K562 (cell line): Measurements from ENCODE around the gene CHN1. TPM values are rescaled to one million over a fixed set of nuclear protein-coding genes. Genes with fewer than 3 reads are reported as not detected.

Experiments used
- ATAC-seq: fragments of 200-7000 bp; cut with Tn5 transposase; 3 replicates; pipeline ENCODE4 v1.9.1; 2020; ENCODE audit warnings: moderate library complexity
- BruUV-seq: library from RNA; stranded (reverse); fragments of 400-500 nt; replicated peaks from 2 replicates; lab custom pipeline; 2021; lab: Mats Ljungman, UMichigan
- CTCF ChIA-PET: fragments of 300-600 bp; formaldehyde crosslinking; extraction: SDS; loops from one replicate; lab custom pipeline; 2021; ENCODE audit warnings: low intra/inter-chr PET ratio; lab: Yijun Ruan, JAX
- POLR2A ChIA-PET: fragments of 300-600, 350-650 bp; sonication (Branson Sonifier 250); formaldehyde crosslinking; extraction: SDS; loops from one replicate; lab custom pipeline; 2021; ENCODE audit warnings: antibody characterized with exemption, inconsistent platforms; lab: Yijun Ruan, JAX
- DNase-seq, 4 experiments: peaks; one replicate each; pipeline versions ENCODE4 v3.0.0 to v3.0.0-alpha.2; 2011 to 2018; ENCODE audit warnings: low spot score in 3 of 4, mixed read lengths in 3 of 4; ENCODE audit errors: extremely low read depth in 1 of 4
- FAIRE-seq: peaks from 2 replicates; lab custom pipeline; 2011; peaks lifted over from hg19 to GRCh38; lab: Jason Lieb, UNC
- H2AFZ ChIP-seq: 2 replicates; pipeline ENCODE4 v1.6.0; 2011; ENCODE audit warnings: low read depth, low read length, control low read depth, inconsistent platforms
- H3K27ac ChIP-seq: fragments of 200-600 bp; 3 replicates; pipeline ENCODE4 v1.8.0; 2011; ENCODE audit warnings: low read depth, mild to moderate bottlenecking, control low read depth, inconsistent platforms, low read length, moderate library complexity, mixed read lengths; ENCODE audit errors: extremely low read depth
- H3K27me3 ChIP-seq, 2 experiments: fragments of 300-600 bp in 1 of 2; 2 replicates in 1 of 2; 3 replicates in 1 of 2; pipeline versions ENCODE4 v1.6.0 to v1.8.0; 2011; ENCODE audit warnings: inconsistent platforms in 2 of 2, low read length in 2 of 2, mild to moderate bottlenecking in 1 of 2, mixed read lengths in 1 of 2, moderate library complexity in 1 of 2; ENCODE audit not compliant: control insufficient read depth in 2 of 2, insufficient read depth in 2 of 2
- H3K36me3 ChIP-seq: fragments of 300-600 bp; 3 replicates; pipeline ENCODE4 v1.8.0; 2011; ENCODE audit warnings: mild to moderate bottlenecking, low read length, inconsistent platforms; ENCODE audit not compliant: control insufficient read depth, insufficient read depth
- H3K4me1 ChIP-seq, 2 experiments: fragments of 200-600 bp in 1 of 2; replicated peaks in 1 of 2; 2 replicates in 1 of 2; 3 replicates in 1 of 2; pipeline versions ENCODE4 v1.5.1 to v1.8.0; 2011; ENCODE audit warnings: inconsistent platforms in 2 of 2, low read length in 2 of 2, mild to moderate bottlenecking in 1 of 2, mixed read lengths in 1 of 2, moderate library complexity in 1 of 2; ENCODE audit not compliant: control insufficient read depth in 2 of 2, insufficient read depth in 2 of 2
- H3K4me2 ChIP-seq: 2 replicates; pipeline ENCODE4 v1.6.1; 2011; ENCODE audit warnings: low read length, control low read depth, inconsistent platforms, mixed read lengths; ENCODE audit not compliant: insufficient read depth
- H3K4me3 ChIP-seq: fragments of 200-600 bp; sonication (generic), shearing (Covaris generic); 2 replicates; pipeline ENCODE4 v1.5.1; 2016; ENCODE audit warnings: control low read depth, inconsistent platforms
- H3K79me2 ChIP-seq: fragments of 200-600 bp; 3 replicates; pipeline ENCODE4 v1.8.0; 2011; ENCODE audit warnings: low read length, inconsistent platforms; ENCODE audit not compliant: control insufficient read depth, insufficient read depth
- H3K9ac ChIP-seq, 2 experiments: 2 replicates each; pipeline versions ENCODE4 v1.6.0 to v1.6.1; 2011; ENCODE audit warnings: low read depth in 2 of 2, low read length in 2 of 2, control low read depth in 1 of 2, inconsistent platforms in 1 of 2, mild to moderate bottlenecking in 1 of 2, mixed read lengths in 1 of 2; ENCODE audit not compliant: insufficient read depth in 1 of 2
- H3K9me1 ChIP-seq: one replicate; pipeline ENCODE4 v1.6.0; 2011; ENCODE audit warnings: inconsistent platforms, mild to moderate bottlenecking, low read length, moderate library complexity; ENCODE audit not compliant: control insufficient read depth, insufficient read depth
- H3K9me3 ChIP-seq: replicated peaks from 2 replicates; pipeline ENCODE4 v1.5.1; 2011; ENCODE audit warnings: low read depth, low read length, inconsistent platforms; ENCODE audit not compliant: control insufficient read depth, insufficient read depth
- H4K20me1 ChIP-seq: replicated peaks from 2 replicates; pipeline ENCODE4 v1.6.1; 2011; ENCODE audit warnings: low read length, inconsistent platforms, mixed read lengths; ENCODE audit not compliant: control insufficient read depth, insufficient read depth
- BMI1 ChIP-seq: fragments of 150-350 bp; IDR thresholded peaks from 2 replicates; pipeline ENCODE4 v1.6.1; 2014; ENCODE audit warnings: low read length
- CEBPB ChIP-seq: fragments of 450-650 bp; IDR thresholded peaks from 2 replicates; pipeline ENCODE4 v1.6.1; 2016; ENCODE audit warnings: missing genetic modification characterization, missing compliant biosample characterization
- CEBPG ChIP-seq, 3 experiments: fragments of 200-800 bp in 1 of 3; sonication (Bioruptor generic) in 1 of 3; sonication (generic) in 1 of 3; formaldehyde crosslinking in 1 of 3; IDR thresholded peaks in 2 of 3; conservative IDR thresholded peaks in 1 of 3; 2 replicates each; pipeline versions ENCODE4 v1.6.1 to v1.8.0; 2016 to 2022; ENCODE audit warnings: missing compliant biosample characterization in 2 of 3, missing genetic modification characterization in 2 of 3, mild to moderate bottlenecking in 1 of 3, missing genetic modification reagents in 1 of 3
- EHMT2 ChIP-seq: fragments of 450-650 bp; IDR thresholded peaks from 2 replicates; pipeline ENCODE4 v1.6.1; 2018; ENCODE audit warnings: antibody characterized with exemption
- HMGN3 ChIP-seq: IDR thresholded peaks from 2 replicates; pipeline ENCODE4 v1.6.1; 2011; ENCODE audit warnings: borderline replicate concordance, low read depth, mild to moderate bottlenecking, mixed read lengths, low read length; ENCODE audit not compliant: insufficient read length; ENCODE audit errors: extremely low read depth
- TAF7 ChIP-seq: fragments of 450-650 bp; IDR thresholded peaks from 2 replicates; pipeline ENCODE4 v1.6.1; 2016; ENCODE audit warnings: missing genetic modification characterization, missing compliant biosample characterization
- TRIM24 ChIP-seq, 2 experiments: fragments of 450-650 bp; IDR thresholded peaks; 2 replicates each; pipeline ENCODE4 v1.6.1; 2016
- ZNF77 ChIP-seq: fragments of 250-450 bp; sonication (Bioruptor Pico); IDR thresholded peaks from 2 replicates; pipeline ENCODE4 v1.5.0; 2020
- ZSCAN32 ChIP-seq: fragments of 450-650 bp; formaldehyde crosslinking; IDR thresholded peaks from 2 replicates; pipeline ENCODE4 v1.4.0; 2020; ENCODE audit warnings: mild to moderate bottlenecking, moderate library complexity
- WGBS: fragments of 100-300 bp; shearing (Covaris generic); methylation state at CpG from one replicate; pipeline ENCODE4 v1.1.6; 2016; ENCODE audit warnings: low coverage, mixed read lengths; ENCODE audit not compliant: insufficient coverage; ENCODE audit errors: missing lambda C conversion rate; 5-methylcytosine and 5-hydroxymethylcytosine counted together
- in situ Hi-C: fragments of 300-500 bp; cut with MboI; formaldehyde crosslinking; loops from 4 replicates; pipeline ENCODE4 v1.15.0; 2018; ENCODE audit warnings: inconsistent platforms, mixed read lengths
- intact Hi-C: fragments of 100-400 bp; cut with micrococcal nuclease; formaldehyde crosslinking; loops from 2 replicates; pipeline ENCODE4 v1.14.2; 2022
- polyA plus RNA-seq, 8 experiments: library from polyadenylated mRNA; depleted of rRNA in 4 of 8; stranded (reverse) in 5 of 8; unstranded in 3 of 8; fragments of >200 nt; fragmentation: Nextera tagmentation in 2 of 8; fragmentation: Illumina TruSeq in 1 of 8; extraction: Ambion mirVana in 2 of 8; extraction: Trizol in 1 of 8; gene quantifications; 2 replicates each; pipeline versions ENCODE4 v1.2.1 to v1.2.3, GENCODE V29; 2011 to 2014; ENCODE audit warnings: inconsistent platforms in 1 of 8, missing spikeins in 1 of 8
- total RNA-seq, 7 experiments: library from RNA; depleted of rRNA in 6 of 7; stranded (reverse); fragments of >200 nt in 6 of 7; fragmentation: Illumina TruSeq in 2 of 7; extraction: Trizol in 2 of 7; gene quantifications; 2 replicates each; pipeline versions ENCODE4 v1.2.1 to v1.2.3, GENCODE V29; 2011 to 2021; ENCODE audit warnings: low replicate concordance in 1 of 7
- TF ChIP-seq, protein P1 (sequence below): fragments of 450-650 bp; IDR thresholded peaks from 2 replicates; pipeline ENCODE4 v1.6.1; 2016; ENCODE audit warnings: missing biosample characterization, missing genetic modification characterization
- TF ChIP-seq, protein P2 (sequence below): fragments of 450-650 bp; formaldehyde crosslinking; IDR thresholded peaks from 2 replicates; pipeline ENCODE4 v1.4.0; 2022; ENCODE audit warnings: mild to moderate bottlenecking, moderate library complexity
- TF ChIP-seq, protein P3 (sequence below): fragments of 250-450 bp; sonication (Bioruptor Pico); IDR thresholded peaks from 2 replicates; pipeline ENCODE4 v1.4.0; 2020; ENCODE audit warnings: mild to moderate bottlenecking, moderate library complexity, borderline replicate concordance
- TF ChIP-seq, protein P4 (sequence below): fragments of 450-650 bp; formaldehyde crosslinking; IDR thresholded peaks from 2 replicates; pipeline ENCODE4 v1.4.0; 2020; ENCODE audit warnings: mild to moderate bottlenecking, moderate library complexity
- TF ChIP-seq, protein P5 (sequence below): fragments of 450-650 bp; formaldehyde crosslinking; IDR thresholded peaks from 2 replicates; pipeline ENCODE4 v1.4.0; 2022; ENCODE audit warnings: missing genetic modification characterization

CHN1 gene
- total and polyA plus RNA-seq, 9 of the 15 experiments (the other 6 are each of a cell fraction or from before 2014, with no cell fraction given) = 0.17 to 2.0 (median 0.87) TPM

DNA sequence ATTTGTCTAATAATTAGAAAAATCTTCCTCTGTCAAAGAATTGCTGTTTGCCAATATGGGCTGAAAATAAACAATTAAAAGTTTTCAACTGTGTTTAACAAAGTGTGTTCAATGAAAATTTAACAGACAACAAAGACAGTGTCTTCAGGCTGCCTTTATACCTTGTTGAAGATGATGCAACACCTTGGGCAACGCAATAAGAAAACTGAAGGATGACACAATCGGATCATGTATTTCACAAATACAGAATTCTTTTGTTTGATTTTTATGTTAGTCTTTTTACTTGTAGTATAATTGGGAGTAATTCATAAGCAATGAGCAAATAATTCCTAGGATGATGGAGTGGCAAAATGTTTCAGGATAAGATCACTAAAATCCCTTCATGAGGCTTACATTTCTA is 27.8 kb downstream of the CHN1 start (continued):
- TF ChIP-seq CEBPB (tag) = peak; percentile 86
- TF ChIP-seq HMGN3 = no peak
- peak; percentile 38 to 57; a peak in 2 of 4 replicates for TF ChIP-seq TRIM24 (IDR thresholded peaks at IDR 0.05)
- no peak; the same call in 1 of the 2 replicates for TF ChIP-seq CEBPG (CRISPR knock-in tag; IDR thresholded peaks at IDR 0.05)
- TF ChIP-seq CEBPG (tag; conservative IDR thresholded peaks at IDR 0.05 in 1 of 2, IDR thresholded peaks at IDR 0.05 in 1 of 2) = peak; percentile 88 to 93
- no peak for TF ChIP-seq BMI1
- TF ChIP-seq, protein P1, sequence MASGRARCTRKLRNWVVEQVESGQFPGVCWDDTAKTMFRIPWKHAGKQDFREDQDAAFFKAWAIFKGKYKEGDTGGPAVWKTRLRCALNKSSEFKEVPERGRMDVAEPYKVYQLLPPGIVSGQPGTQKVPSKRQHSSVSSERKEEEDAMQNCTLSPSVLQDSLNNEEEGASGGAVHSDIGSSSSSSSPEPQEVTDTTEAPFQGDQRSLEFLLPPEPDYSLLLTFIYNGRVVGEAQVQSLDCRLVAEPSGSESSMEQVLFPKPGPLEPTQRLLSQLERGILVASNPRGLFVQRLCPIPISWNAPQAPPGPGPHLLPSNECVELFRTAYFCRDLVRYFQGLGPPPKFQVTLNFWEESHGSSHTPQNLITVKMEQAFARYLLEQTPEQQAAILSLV (tag) = 0 out of 2 replicates have a peak, but pooled peaks have one; percentile 21
- TF ChIP-seq ZSCAN32 (CRISPR knock-in tag) = no peak

DNA sequence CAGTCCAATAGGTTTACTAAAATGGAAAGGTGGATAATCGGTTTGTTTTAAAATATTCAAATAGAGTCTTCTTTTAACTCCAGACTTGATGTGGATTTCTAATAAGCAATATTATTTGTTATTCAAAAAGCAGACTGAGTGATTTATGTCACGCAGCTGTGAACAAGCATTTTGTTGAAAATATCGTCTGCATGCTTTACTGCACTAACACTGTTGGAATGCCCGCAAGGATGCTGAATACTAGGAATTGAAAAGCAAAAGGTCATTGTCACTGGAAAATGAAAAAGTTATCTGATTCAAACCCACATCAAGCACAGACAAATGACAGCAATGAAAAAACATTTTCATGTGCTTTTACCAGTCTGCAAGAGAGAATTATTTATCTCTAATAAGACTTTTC is 31.1 kb downstream of the CHN1 start:
- ATAC-seq (no peak), FAIRE-seq (no peak), DNase-seq (no peak)
- BruUV-seq = no TSS peak
- H3K4me1 ChIP-seq = no peaks in the 10 kb centered on the region
- H3K9ac ChIP-seq = no peak overlapping the region
- CTCF ChIA-PET = no interaction called here
- H3K9me3 ChIP-seq = no peaks in the 10 kb centered on the region
- POLR2A ChIA-PET = no interaction called here
- H2AFZ ChIP-seq = no peak overlapping the region
- no peaks in the 10 kb centered on the region for H3K79me2 ChIP-seq
- H4K20me1 ChIP-seq = no peaks in the 10 kb centered on the region
- H3K4me2 ChIP-seq = no peak overlapping the region
- H3K9me1 ChIP-seq = no peaks in the 10 kb centered on the region
- no peak overlapping the region for H3K4me3 ChIP-seq
- 0% methylated on average over 4 of the region's 4 CpGs for WGBS
- no peaks in the 10 kb centered on the region for H3K36me3 ChIP-seq
- in situ Hi-C loops (no loop called here), intact Hi-C loops (no loop called here)
- peaks cover 0 to 3% of the 10 kb centered on the region in 2 experiments; a peak in 2 of 5 replicates for H3K27me3 ChIP-seq
- H3K27ac ChIP-seq = no peak overlapping the region
- TF ChIP-seq ZNF77 (CRISPR knock-in tag) (no peak), EHMT2 (no peak), TAF7 (tag) (no peak)
- TF ChIP-seq, protein P2, sequence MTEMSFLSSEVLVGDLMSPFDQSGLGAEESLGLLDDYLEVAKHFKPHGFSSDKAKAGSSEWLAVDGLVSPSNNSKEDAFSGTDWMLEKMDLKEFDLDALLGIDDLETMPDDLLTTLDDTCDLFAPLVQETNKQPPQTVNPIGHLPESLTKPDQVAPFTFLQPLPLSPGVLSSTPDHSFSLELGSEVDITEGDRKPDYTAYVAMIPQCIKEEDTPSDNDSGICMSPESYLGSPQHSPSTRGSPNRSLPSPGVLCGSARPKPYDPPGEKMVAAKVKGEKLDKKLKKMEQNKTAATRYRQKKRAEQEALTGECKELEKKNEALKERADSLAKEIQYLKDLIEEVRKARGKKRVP (CRISPR knock-in tag) = no peak
- TF ChIP-seq, protein P3, sequence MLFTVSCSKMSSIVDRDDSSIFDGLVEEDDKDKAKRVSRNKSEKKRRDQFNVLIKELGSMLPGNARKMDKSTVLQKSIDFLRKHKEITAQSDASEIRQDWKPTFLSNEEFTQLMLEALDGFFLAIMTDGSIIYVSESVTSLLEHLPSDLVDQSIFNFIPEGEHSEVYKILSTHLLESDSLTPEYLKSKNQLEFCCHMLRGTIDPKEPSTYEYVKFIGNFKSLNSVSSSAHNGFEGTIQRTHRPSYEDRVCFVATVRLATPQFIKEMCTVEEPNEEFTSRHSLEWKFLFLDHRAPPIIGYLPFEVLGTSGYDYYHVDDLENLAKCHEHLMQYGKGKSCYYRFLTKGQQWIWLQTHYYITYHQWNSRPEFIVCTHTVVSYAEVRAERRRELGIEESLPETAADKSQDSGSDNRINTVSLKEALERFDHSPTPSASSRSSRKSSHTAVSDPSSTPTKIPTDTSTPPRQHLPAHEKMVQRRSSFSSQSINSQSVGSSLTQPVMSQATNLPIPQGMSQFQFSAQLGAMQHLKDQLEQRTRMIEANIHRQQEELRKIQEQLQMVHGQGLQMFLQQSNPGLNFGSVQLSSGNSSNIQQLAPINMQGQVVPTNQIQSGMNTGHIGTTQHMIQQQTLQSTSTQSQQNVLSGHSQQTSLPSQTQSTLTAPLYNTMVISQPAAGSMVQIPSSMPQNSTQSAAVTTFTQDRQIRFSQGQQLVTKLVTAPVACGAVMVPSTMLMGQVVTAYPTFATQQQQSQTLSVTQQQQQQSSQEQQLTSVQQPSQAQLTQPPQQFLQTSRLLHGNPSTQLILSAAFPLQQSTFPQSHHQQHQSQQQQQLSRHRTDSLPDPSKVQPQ (CRISPR knock-in tag) = no peak
- TF ChIP-seq, protein P4, sequence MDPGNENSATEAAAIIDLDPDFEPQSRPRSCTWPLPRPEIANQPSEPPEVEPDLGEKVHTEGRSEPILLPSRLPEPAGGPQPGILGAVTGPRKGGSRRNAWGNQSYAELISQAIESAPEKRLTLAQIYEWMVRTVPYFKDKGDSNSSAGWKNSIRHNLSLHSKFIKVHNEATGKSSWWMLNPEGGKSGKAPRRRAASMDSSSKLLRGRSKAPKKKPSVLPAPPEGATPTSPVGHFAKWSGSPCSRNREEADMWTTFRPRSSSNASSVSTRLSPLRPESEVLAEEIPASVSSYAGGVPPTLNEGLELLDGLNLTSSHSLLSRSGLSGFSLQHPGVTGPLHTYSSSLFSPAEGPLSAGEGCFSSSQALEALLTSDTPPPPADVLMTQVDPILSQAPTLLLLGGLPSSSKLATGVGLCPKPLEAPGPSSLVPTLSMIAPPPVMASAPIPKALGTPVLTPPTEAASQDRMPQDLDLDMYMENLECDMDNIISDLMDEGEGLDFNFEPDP = no peak
- TF ChIP-seq, protein P5, sequence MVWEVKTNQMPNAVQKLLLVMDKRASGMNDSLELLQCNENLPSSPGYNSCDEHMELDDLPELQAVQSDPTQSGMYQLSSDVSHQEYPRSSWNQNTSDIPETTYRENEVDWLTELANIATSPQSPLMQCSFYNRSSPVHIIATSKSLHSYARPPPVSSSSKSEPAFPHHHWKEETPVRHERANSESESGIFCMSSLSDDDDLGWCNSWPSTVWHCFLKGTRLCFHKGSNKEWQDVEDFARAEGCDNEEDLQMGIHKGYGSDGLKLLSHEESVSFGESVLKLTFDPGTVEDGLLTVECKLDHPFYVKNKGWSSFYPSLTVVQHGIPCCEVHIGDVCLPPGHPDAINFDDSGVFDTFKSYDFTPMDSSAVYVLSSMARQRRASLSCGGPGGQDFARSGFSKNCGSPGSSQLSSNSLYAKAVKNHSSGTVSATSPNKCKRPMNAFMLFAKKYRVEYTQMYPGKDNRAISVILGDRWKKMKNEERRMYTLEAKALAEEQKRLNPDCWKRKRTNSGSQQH (CRISPR knock-in tag) = no peak
